WTC11 (cell line): ENCODE data around the gene SPDYE6. TPM values are rescaled to one million over a fixed set of nuclear protein-coding genes. Genes with fewer than 3 reads are reported as not detected.

ENCODE experiments used
- ATAC-seq: fragments of 200-7000 bp; cut with Tn5 transposase; 2 replicates; pipeline ENCODE4 v1.10.0; 2021; ENCODE audit warnings: mild to moderate bottlenecking, moderate library complexity
- CTCF ChIA-PET: fragments of 300-600 bp; sonication (Branson Sonifier 250); formaldehyde crosslinking; loops from one replicate; lab custom pipeline; 2021; ENCODE audit warnings: antibody characterized with exemption; lab: Charles Lee
- POLR2A ChIA-PET: fragments of 350-600 bp; sonication (Branson Sonifier 250); formaldehyde crosslinking; loops from one replicate; lab custom pipeline; 2021; ENCODE audit warnings: antibody characterized with exemption; lab: Charles Lee
- DNase-seq: peaks from one replicate; pipeline ENCODE4 v3.0.0; 2021; ENCODE audit warnings: low spot score
- H3K27ac Mint-ChIP-seq: 2 replicates; pipeline ENCODE4 v1.8.0; 2021; ENCODE audit warnings: mixed read lengths
- H3K27me3 Mint-ChIP-seq: 2 replicates; pipeline ENCODE4 v1.8.0; 2021; ENCODE audit warnings: low read depth, mild to moderate bottlenecking, moderate library complexity, mixed read lengths
- H3K36me3 Mint-ChIP-seq: 2 replicates; pipeline ENCODE4 v1.8.0; 2021; ENCODE audit warnings: mixed read lengths
- H3K4me1 Mint-ChIP-seq: 2 replicates; pipeline ENCODE4 v1.8.0; 2022; ENCODE audit warnings: mixed read lengths
- H3K4me3 Mint-ChIP-seq: 2 replicates; pipeline ENCODE4 v1.8.0; 2021; ENCODE audit warnings: mild to moderate bottlenecking, moderate library complexity, mixed read lengths
- H3K9me3 Mint-ChIP-seq: 2 replicates; pipeline ENCODE4 v1.8.0; 2021; ENCODE audit warnings: mixed read lengths
- AFF4 ChIP-seq: sonication (generic); formaldehyde crosslinking; IDR thresholded peaks from 2 replicates; pipeline ENCODE4 v1.8.1; 2023; ENCODE audit warnings: mild to moderate bottlenecking, missing genetic modification reagents, borderline replicate concordance
- ETV6 ChIP-seq: sonication (generic); formaldehyde crosslinking; IDR thresholded peaks from 2 replicates; pipeline ENCODE4 v1.8.1; 2022; ENCODE audit warnings: mild to moderate bottlenecking, missing genetic modification reagents
- FOXK1 ChIP-seq: sonication (generic); formaldehyde crosslinking; IDR thresholded peaks from 2 replicates; pipeline ENCODE4 v1.8.0; 2022; ENCODE audit warnings: mild to moderate bottlenecking, moderate library complexity, missing genetic modification reagents
- FOXP4 ChIP-seq: sonication (generic); formaldehyde crosslinking; IDR thresholded peaks from 2 replicates; pipeline ENCODE4 v1.8.0; 2022; ENCODE audit warnings: mild to moderate bottlenecking, missing genetic modification reagents
- GTF2I ChIP-seq: fragments of 250-450 bp; sonication (Bioruptor Pico); conservative IDR thresholded peaks from 2 replicates; pipeline ENCODE4 v1.4.0; 2021; ENCODE audit warnings: mild to moderate bottlenecking
- MAX ChIP-seq: sonication (generic); formaldehyde crosslinking; IDR thresholded peaks from 2 replicates; pipeline ENCODE4 v1.8.0; 2022; ENCODE audit warnings: mild to moderate bottlenecking, missing genetic modification reagents
- OVOL2 ChIP-seq: fragments of 250-450 bp; sonication (Bioruptor Pico); IDR thresholded peaks from 2 replicates; pipeline ENCODE4 v1.9.0; 2021; ENCODE audit warnings: mild to moderate bottlenecking, borderline replicate concordance
- PREB ChIP-seq: sonication (generic); formaldehyde crosslinking; IDR thresholded peaks from 2 replicates; pipeline ENCODE4 v1.8.1; 2022; ENCODE audit warnings: mild to moderate bottlenecking, missing genetic modification reagents, moderate library complexity, borderline replicate concordance
- PRRX2 ChIP-seq: fragments of 250-450 bp; sonication (Bioruptor Pico); IDR thresholded peaks from 2 replicates; pipeline ENCODE4 v1.8.0; 2021; ENCODE audit warnings: mild to moderate bottlenecking
- SOX15 ChIP-seq: fragments of 250-450 bp; sonication (Bioruptor Pico); IDR thresholded peaks from 2 replicates; pipeline ENCODE4 v1.9.0; 2021; ENCODE audit warnings: mild to moderate bottlenecking
- ZNF219 ChIP-seq: sonication (generic); formaldehyde crosslinking; IDR thresholded peaks from 2 replicates; pipeline ENCODE4 v1.8.0; 2023; ENCODE audit warnings: missing genetic modification reagents, mild to moderate bottlenecking, borderline replicate concordance
- ZNF232 ChIP-seq: sonication (generic); formaldehyde crosslinking; IDR thresholded peaks from 2 replicates; pipeline ENCODE4 v1.8.0; 2022; ENCODE audit warnings: mild to moderate bottlenecking, missing genetic modification reagents
- ZSCAN18 ChIP-seq: fragments of 250-450 bp; sonication (Bioruptor Pico); IDR thresholded peaks from 2 replicates; pipeline ENCODE4 v2.1.2; 2022; ENCODE audit warnings: mild to moderate bottlenecking, moderate library complexity
- total RNA-seq: library from RNA; stranded (reverse); gene quantifications from 3 replicates; pipeline ENCODE4 v1.2.3, GENCODE V29; 2021
- TF ChIP-seq, protein P1 (sequence below): fragments of 250-450 bp; sonication (Bioruptor Pico); IDR thresholded peaks from 2 replicates; pipeline ENCODE4 v1.9.0; 2021; ENCODE audit warnings: moderate library complexity, mild to moderate bottlenecking, inconsistent platforms, borderline replicate concordance

Gene SPDYE6
- total RNA-seq, 1 experiment from 2014 or later, result not detected

DNA sequence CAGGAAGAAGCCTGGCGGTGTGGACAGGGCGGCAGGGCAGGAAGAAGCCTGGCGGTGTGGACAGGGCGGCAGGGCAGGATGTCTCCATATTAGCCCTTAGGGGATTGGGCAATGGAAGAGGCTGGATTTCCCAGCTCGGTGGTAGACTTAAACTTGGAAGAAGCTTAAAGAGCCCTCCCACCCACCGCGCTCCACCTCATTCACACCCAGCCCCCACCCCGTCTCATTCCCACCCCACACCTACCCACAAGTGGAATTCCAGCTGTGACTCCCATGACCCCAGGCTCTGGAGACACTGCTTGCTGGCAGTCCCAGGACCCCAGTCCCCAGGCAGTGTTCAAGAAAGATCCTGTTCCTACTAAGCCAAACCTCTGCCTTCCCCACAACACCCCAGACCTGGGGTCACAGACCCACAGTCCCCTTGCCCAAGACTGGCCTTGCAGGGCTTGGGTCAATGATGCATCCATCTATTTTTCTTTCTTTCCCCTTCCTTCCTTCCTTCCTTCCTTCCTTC, 34.0 kb downstream of the SPDYE6 start:
- ATAC-seq, result no peak
- no peak overlapping the region; the same call in 1 of the 2 replicates for H3K4me3 Mint-ChIP-seq
- TF ChIP-seq SOX15 (CRISPR knock-in tag) (no peak), AFF4 (CRISPR knock-in tag) (no peak), ETV6 (CRISPR knock-in tag) (no peak), ZNF219 (no peak), PRRX2 (CRISPR knock-in tag) (no peak), OVOL2 (CRISPR knock-in tag) (no peak), ZNF232 (no peak), FOXK1 (CRISPR knock-in tag) (no peak), MAX (no peak), PREB (no peak), GTF2I (CRISPR knock-in tag) (no peak), ZSCAN18 (CRISPR knock-in tag) (no peak), FOXP4 (CRISPR knock-in tag) (no peak)
- TF ChIP-seq, protein P1, sequence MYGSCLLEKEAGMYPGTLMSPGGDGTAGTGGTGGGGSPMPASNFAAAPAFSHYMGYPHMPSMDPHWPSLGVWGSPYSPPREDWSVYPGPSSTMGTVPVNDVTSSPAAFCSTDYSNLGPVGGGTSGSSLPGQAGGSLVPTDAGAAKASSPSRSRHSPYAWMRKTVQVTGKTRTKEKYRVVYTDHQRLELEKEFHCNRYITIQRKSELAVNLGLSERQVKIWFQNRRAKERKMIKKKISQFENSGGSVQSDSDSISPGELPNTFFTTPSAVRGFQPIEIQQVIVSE, result no peak
- H3K36me3 Mint-ChIP-seq, result peaks cover 2% of the 10 kb centered on the region; the same call in 1 of the 2 replicates
- ChIA-PET CTCF (interaction anchor here (1.2 to 2.2 kb wide), 3 partner anchors 22 to 90 kb away, joined by 3 to 17 read pairs (median 7); no protein-coding TSS in a partner anchor), POLR2A (interaction anchor here (0.6 kb wide), 1 partner anchor 14 kb away, joined by 3 read pairs; no protein-coding TSS in a partner anchor)
- no peak for DNase-seq
- no peak overlapping the region for H3K27ac Mint-ChIP-seq
- H3K27me3 Mint-ChIP-seq, result peaks cover 13% of the 10 kb centered on the region
- peaks cover 14% of the 10 kb centered on the region for H3K4me1 Mint-ChIP-seq
- no peaks in the 10 kb centered on the region for H3K9me3 Mint-ChIP-seq
